Measurements from ENCODE around the gene TMEM178B.

The TMEM178B gene

DNA sequence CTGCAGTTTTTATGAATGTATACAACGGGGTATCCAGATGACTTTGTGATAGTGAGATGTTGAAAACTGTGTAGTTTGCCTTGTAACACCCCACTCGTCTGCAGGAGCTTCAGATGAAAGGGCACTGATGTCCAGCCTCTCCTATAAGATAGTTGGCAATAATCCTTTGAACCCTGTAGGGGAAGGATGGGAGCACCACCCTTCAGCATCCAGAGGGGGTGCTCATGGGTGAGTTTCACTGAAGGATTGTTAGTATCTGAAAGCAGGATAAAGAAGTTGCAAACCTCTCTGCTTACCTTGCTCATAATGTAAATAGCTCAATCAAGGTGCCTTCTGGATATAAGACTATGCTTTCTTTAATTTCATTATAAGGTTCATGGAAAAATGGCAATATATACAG is 201.5 kb downstream of the TMEM178B start:
- no peak for FAIRE-seq

DNA sequence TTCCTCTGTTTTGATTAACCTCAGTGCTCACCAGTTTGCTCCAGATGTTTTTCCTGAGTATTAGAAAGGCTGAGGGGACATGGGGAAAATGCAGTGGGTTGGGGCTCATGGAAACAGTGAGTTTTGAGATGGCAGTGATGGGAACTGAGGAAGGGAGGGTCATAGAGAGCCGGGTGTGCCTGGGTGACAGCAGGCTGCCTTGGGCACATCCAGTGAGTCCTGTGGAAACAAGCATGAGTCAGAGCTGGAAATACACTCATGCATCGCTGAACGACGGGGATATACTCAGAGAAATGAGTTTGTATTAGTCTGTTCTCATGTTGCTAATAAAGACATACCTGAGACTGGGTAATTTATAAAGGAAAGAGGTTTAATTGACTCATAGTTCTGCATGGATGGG is 202.2 kb downstream of the TMEM178B start:
- FAIRE-seq: no peak

- no peak for FAIRE-seq
These were observed 206.2 kb downstream of the TMEM178B start for GRCh38 chr7:141280100-141280499.

DNA sequence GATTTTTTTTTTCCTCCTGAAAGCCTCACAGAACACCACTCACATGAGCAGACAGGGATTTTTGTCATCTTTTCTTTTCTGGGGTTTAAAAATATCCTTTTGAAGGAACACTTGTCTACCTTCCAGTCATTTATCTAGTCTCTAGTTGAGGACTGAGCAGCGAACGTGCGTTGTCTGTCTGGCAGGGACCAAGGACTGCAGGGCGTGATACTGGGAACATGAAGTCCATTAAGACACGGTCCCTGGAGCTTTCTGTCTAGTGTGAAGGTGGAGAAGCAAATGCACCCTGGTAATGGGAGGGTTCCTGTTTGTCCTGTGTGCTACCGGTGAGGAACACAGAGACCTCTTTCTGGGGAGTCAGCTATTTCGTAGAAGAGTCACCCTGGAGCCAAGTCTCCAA is 207.4 kb downstream of the TMEM178B start:
- FAIRE-seq: no peak

DNA sequence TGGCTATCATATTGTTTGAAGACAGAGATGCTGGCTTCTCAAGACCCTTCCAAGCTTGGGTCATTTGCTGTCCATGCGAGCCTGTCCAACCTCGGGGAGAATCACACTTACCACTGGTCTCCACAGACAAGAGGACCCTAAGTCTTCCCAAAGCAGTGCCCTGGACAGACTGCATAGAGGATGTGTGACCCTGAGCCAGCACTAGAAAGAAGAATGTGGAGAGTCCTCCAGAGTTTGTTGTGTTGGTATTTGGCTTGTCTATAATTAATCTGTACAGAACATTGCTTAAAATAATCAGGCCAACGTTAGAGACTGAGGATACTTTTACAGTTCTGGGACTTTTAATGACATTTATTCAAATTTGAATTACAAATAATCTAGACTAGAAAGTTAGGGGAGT is 212.7 kb downstream of the TMEM178B start:
- FAIRE-seq: no peak

- FAIRE-seq: no peak
These were observed 214.1 kb downstream of the TMEM178B start for GRCh38 chr7:141287936-141288335.

GRCh38 chr7:141288626-141289025 is 214.8 kb downstream of the TMEM178B start:
- no peak for FAIRE-seq

GRCh38 chr7:141290365-141290764 is 216.5 kb downstream of the TMEM178B start:
- no peak for FAIRE-seq

DNA sequence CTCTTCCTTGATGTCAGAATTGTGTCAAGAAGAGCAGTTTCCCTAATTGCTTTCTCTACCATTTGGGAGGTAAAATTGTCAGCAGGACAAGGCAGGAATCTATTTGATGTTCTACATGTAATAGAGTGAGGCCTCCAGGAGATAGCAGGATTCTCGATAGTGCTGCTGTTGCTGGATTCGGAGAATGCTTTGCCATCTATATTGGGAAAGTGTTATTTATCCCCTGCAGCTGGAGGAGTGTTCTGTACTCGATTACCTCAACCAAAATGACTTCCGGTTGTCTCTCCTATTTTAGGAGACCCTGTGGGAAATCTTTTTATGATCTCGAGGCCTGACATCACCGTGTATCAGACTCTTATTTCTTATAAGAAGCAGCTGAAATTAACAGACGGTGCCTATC is 217.1 kb downstream of the TMEM178B start:
- FAIRE-seq: no peak

DNA sequence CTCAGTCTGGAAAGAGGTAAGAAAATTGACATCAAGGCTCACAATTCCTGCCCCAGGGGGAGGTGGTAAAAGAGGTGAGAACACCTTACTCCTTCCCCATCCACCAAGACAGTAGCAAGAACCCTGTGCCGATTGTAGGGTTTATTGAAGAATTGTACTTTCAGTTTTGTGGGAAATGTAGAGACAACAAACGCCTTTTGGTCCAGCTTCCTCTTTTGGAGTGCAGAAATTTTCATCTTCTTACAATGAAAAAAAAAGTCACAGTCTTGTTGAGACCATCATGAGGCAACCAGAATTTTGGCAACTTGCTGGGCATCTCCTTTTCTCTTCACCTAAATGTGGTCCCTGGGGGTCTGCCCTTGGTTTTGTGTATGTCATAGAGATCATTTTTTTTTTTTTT is 217.7 kb downstream of the TMEM178B start:
- FAIRE-seq: no peak

DNA sequence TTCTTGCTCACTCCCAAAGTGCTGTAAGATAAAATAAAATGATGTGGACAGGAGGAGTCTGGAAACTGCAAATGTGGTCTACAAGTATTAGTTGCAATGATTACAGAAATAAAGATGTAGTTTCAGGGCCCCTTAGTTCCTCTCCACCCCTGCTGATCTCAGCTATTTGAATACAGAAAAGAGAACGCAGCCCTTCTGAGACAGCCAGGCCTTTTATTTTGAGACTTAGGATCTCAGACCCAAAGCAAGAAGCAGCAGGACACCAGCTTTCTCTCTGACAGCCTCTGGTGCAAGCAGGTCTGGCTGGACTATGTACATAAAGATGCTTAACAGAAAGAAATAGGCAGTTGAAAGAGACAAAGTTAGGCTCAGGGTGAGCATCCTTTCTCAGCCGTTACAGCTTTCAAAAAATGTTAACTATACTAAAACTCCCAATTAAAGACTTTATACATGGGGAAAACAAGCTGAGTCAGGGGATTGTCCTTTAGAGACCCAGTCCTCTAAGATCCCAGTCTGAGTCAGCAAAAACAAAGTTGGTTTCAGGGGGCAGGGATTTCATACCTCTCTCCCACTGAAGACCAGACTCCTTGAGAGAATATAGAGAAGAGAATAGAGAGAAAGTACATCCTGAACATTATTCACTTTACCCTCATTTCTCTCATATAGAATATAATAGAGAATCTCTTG is 220.4 kb downstream of the TMEM178B start:
- no peak for FAIRE-seq

GRCh38 chr7:141295367-141295895 is 221.6 kb downstream of the TMEM178B start:
- FAIRE-seq: no peak

- no peak for FAIRE-seq
These were observed 227.0 kb downstream of the TMEM178B start for GRCh38 chr7:141300816-141301215.

DNA sequence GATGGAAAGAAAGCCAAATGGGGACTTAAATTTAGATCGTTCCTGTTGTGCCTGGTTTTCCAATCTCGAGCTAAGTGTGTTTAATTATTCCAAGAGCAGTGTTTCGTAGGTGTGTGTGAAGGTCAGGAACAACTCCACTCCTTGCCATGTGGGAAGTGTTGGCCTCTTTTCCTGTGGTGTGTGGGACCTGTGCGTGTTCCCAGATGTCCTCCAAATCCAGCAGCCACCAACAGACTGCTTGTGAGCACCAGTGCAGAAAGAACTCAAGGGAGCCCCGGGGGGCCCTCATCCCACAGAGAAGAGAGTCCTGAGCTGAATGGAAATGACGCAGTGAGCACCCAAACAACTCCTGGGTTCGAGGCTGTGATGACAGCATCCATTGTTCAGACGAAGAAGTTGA is 227.7 kb downstream of the TMEM178B start:
- FAIRE-seq: no peak

- no peak for FAIRE-seq
These were observed 228.8 kb downstream of the TMEM178B start for GRCh38 chr7:141302617-141303016.

GRCh38 chr7:141304291-141304690 is 230.4 kb downstream of the TMEM178B start:
- FAIRE-seq: no peak

- no peak for FAIRE-seq
These were observed 232.2 kb downstream of the TMEM178B start for GRCh38 chr7:141306081-141306480.

GRCh38 chr7:141312395-141312794 is 238.5 kb downstream of the TMEM178B start:
- no peak for FAIRE-seq

GRCh38 chr7:141312828-141313521 is 239.1 kb downstream of the TMEM178B start:
- FAIRE-seq: no peak

DNA sequence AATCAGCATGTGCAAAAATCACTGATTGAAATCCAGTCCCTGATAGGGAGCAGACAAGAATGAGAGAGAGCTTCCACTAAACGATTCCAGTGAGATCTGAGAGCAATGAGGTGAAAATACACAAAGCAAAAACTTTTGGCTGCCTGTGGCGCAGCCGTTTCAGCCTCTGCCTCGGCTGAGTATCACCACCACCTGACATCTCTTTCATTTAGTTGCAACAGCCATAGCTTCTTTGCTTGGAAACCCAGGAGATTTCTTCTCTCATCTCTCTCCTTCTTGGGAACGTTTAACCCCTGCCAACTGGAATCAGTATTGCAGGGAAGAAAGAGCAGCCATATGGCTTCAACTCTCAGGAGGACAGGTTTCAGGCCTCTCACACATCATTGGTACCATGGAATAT is 240.0 kb downstream of the TMEM178B start:
- no peak for FAIRE-seq

- no peak for FAIRE-seq
These were observed 243.2 kb downstream of the TMEM178B start for GRCh38 chr7:141317033-141317585.

DNA sequence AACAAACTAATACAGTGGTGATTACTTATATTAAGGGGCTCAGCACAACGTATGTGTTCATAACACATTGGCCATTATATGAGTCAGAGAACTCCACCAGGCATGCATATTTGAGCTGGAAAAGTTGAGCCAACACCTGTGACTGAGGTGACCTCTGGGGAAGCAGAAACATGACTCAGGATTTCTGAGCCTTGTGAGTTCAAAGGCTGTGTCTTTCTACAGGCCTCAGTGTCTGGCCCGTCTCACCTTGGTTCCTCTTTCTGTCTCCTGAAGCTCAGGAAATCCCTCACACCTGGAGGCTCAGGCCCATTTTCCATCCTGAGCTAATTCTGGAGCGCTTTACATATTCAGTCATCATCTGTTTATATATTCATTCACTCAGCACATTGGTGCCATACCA is 246.4 kb downstream of the TMEM178B start:
- FAIRE-seq: no peak

GRCh38 chr7:141322383-141322782 is 248.5 kb downstream of the TMEM178B start:
- FAIRE-seq: no peak

DNA sequence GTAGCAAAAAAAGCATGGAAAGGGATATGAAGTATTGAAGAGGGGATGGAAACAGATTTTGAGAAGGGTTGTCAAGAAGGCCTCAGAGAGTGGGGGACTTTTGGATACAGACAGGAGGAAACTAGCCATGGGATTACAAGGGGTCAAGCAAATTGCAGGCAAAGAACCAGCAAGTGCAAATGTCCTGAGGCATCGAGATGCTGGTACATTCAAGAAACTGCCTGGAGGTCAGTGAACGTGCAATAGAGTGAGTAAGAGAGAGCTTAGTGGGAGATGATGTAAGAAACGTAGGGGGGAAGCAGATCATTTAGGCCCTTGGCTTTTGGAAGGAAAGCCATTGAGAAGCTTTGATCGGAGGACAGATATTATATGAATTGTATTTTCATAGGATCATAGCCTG is 250.0 kb downstream of the TMEM178B start:
- FAIRE-seq: no peak
